ENCODE results near the gene ST6GAL2. TPM values are rescaled to one million over a fixed set of nuclear protein-coding genes. Genes with fewer than 3 reads are reported as not detected.

The ST6GAL2 gene
- total and polyA plus RNA-seq, 4 donors: 0.02 to 4.0 (median 0.55) TPM

GRCh38 chr2:106899786-106900530, 14.0 kb upstream of the ST6GAL2 start:
- ATAC-seq (ENCODE audit: insufficient read depth, low FRiP score) (no peak), DNase-seq (no peak)
- no peak for TF ChIP-seq CTCF (IDR thresholded peaks at IDR 0.05; ENCODE audit: control extremely low read depth, extremely low read depth)
- H3K9ac ChIP-seq (ENCODE audit: insufficient read depth in 1 of 2, low read length in 2 of 2): no peak overlapping the region
- no peaks in the 10 kb centered on the region for H3K36me3 ChIP-seq (ENCODE audit: control insufficient read depth in 4 of 4, insufficient read depth in 4 of 4, low read length in 4 of 4)
- H3K4me3 ChIP-seq: no peak overlapping the region
- WGBS, 2 donors: 46 to 66% methylated on average over 7 of the region's 7 CpGs
- H3K27ac ChIP-seq (ENCODE audit: low read depth in 1 of 2, low read length in 1 of 2): no peak overlapping the region
- H3K9me3 ChIP-seq (ENCODE audit: control insufficient read depth in 4 of 4, insufficient read depth in 3 of 4, low read length in 3 of 4): peaks cover 0 to 4% (median 2%) of the 10 kb centered on the region in 4 donors
- no peaks in the 10 kb centered on the region for H3K4me1 ChIP-seq (ENCODE audit: control insufficient read depth in 5 of 5, insufficient read depth in 5 of 5, low read length in 5 of 5)
- no peaks in the 10 kb centered on the region for H3K27me3 ChIP-seq (ENCODE audit: control insufficient read depth in 3 of 3, insufficient read depth in 3 of 3, low read length in 2 of 3)

- no peak for ATAC-seq (ENCODE audit: insufficient read depth, low FRiP score)
- H3K9me3 ChIP-seq (ENCODE audit: control insufficient read depth in 4 of 4, insufficient read depth in 3 of 4, low read length in 3 of 4): peaks cover 0 to 3% (median 0%) of the 10 kb centered on the region in 4 donors
- 85 to 91% methylated on average over 7 of the region's 7 CpGs for WGBS, 2 donors
- H3K4me3 ChIP-seq: no peak overlapping the region
- H3K27me3 ChIP-seq (ENCODE audit: control insufficient read depth in 3 of 3, insufficient read depth in 3 of 3, low read length in 2 of 3): peaks cover 0 to 9% (median 8%) of the 10 kb centered on the region in 3 donors
- DNase-seq: no peak
- TF ChIP-seq CTCF (IDR thresholded peaks at IDR 0.05; ENCODE audit: control extremely low read depth, extremely low read depth): no peak
- H3K36me3 ChIP-seq (ENCODE audit: control insufficient read depth in 4 of 4, insufficient read depth in 4 of 4, low read length in 4 of 4): no peaks in the 10 kb centered on the region
- H3K27ac ChIP-seq (ENCODE audit: low read depth in 1 of 2, low read length in 1 of 2): no peak overlapping the region
- H3K4me1 ChIP-seq (ENCODE audit: control insufficient read depth in 5 of 5, insufficient read depth in 5 of 5, low read length in 5 of 5): no peaks in the 10 kb centered on the region
- no peak overlapping the region for H3K9ac ChIP-seq (ENCODE audit: insufficient read depth in 1 of 2, low read length in 2 of 2)
These were observed 8.6 kb upstream of the ST6GAL2 start for GRCh38 chr2:106894545-106894944.

GRCh38 chr2:106892048-106892447, 6.1 kb upstream of the ST6GAL2 start:
- Histone ChIP-seq H3K9ac (ENCODE audit: insufficient read depth in 1 of 2, low read length in 2 of 2) (no peak overlapping the region), H3K4me3 (no peak overlapping the region), H3K9me3 (ENCODE audit: control insufficient read depth in 4 of 4, insufficient read depth in 3 of 4, low read length in 3 of 4) (peaks cover 0 to 3% (median 0%) of the 10 kb centered on the region in 4 donors), H3K4me1 (ENCODE audit: control insufficient read depth in 5 of 5, insufficient read depth in 5 of 5, low read length in 5 of 5) (peaks cover 0 to 5% (median 0%) of the 10 kb centered on the region in 5 donors), H3K27ac (ENCODE audit: low read depth in 1 of 2, low read length in 1 of 2) (no peak overlapping the region), H3K36me3 (ENCODE audit: control insufficient read depth in 4 of 4, insufficient read depth in 4 of 4, low read length in 4 of 4) (no peaks in the 10 kb centered on the region), H3K27me3 (ENCODE audit: control insufficient read depth in 3 of 3, insufficient read depth in 3 of 3, low read length in 2 of 3) (peaks cover 9 to 17% (median 14%) of the 10 kb centered on the region in 3 donors)
- no peak for ATAC-seq (ENCODE audit: insufficient read depth, low FRiP score)
- TF ChIP-seq CTCF (IDR thresholded peaks at IDR 0.05; ENCODE audit: control extremely low read depth, extremely low read depth): no peak
- WGBS, 2 donors: 26 to 65% methylated on average over 2 of the region's 2 CpGs
- DNase-seq: no peak
